Small intestine (tissue), 7 donors: ENCODE data around the gene PSMB3. TPM values are rescaled to one million over a fixed set of nuclear protein-coding genes. Genes with fewer than 3 reads are reported as not detected.
A peak's percentile ranks its signal among the peaks of the same experiment; 100 is the strongest.

Experiments used
- DNase-seq, 2 donors: peaks; one replicate each; pipeline versions ENCODE4 v3.0.0 to v3.0.0-alpha.2; 2013
- FAIRE-seq: peaks from 2 replicates; lab custom pipeline; 2012; peaks lifted over from hg19 to GRCh38; lab: Jason Lieb, UNC
- H3K27ac ChIP-seq, 3 donors: one replicate each; pipeline ENCODE4 v1.5.1; 2013; ENCODE audit warnings: low read length in 2 of 3, mild to moderate bottlenecking in 2 of 3, control low read depth in 1 of 3, inconsistent platforms in 1 of 3, low read depth in 1 of 3, moderate library complexity in 1 of 3
- H3K27me3 ChIP-seq, 3 donors: one replicate each; pipeline ENCODE4 v1.6.1; 2013; ENCODE audit warnings: low read length in 3 of 3, inconsistent platforms in 1 of 3; ENCODE audit not compliant: control insufficient read depth in 3 of 3, insufficient read depth in 3 of 3
- H3K36me3 ChIP-seq, 3 donors: one replicate each; pipeline ENCODE4 v1.6.1; 2013; ENCODE audit warnings: low read length in 3 of 3, inconsistent platforms in 1 of 3, low read depth in 1 of 3, mild to moderate bottlenecking in 1 of 3, moderate library complexity in 1 of 3; ENCODE audit not compliant: control insufficient read depth in 3 of 3, insufficient read depth in 2 of 3
- H3K4me1 ChIP-seq, 3 donors: one replicate each; pipeline ENCODE4 v1.6.1; 2013; ENCODE audit warnings: low read length in 2 of 3, inconsistent platforms in 1 of 3, low read depth in 1 of 3, mild to moderate bottlenecking in 1 of 3, moderate library complexity in 1 of 3; ENCODE audit not compliant: control insufficient read depth in 3 of 3, insufficient read depth in 2 of 3
- H3K4me3 ChIP-seq, 3 donors: one replicate each; pipeline ENCODE4 v1.5.1; 2013; ENCODE audit warnings: low read length in 3 of 3, control low read depth in 1 of 3, inconsistent platforms in 1 of 3, low read depth in 1 of 3, mild to moderate bottlenecking in 1 of 3, moderate library complexity in 1 of 3
- H3K9me3 ChIP-seq, 2 donors: one replicate each; pipeline ENCODE4 v1.6.1; 2013; ENCODE audit warnings: low read depth in 1 of 2, low read length in 1 of 2; ENCODE audit not compliant: control insufficient read depth in 2 of 2, insufficient read depth in 1 of 2
- WGBS, 3 donors: extraction: QIAGEN DNeasy Blood & Tissue Kit; methylation state at CpG; one replicate each; pipeline ENCODE4 v1.1.7; 2013; 5-methylcytosine and 5-hydroxymethylcytosine counted together
- polyA plus RNA-seq, 4 donors: library from polyadenylated mRNA; stranded (reverse) in 3 of 4; unstranded in 1 of 4; fragments of 200-250 nt in 3 of 4; fragments of 120-200 nt in 1 of 4; gene quantifications; one replicate each; pipeline versions ENCODE4 v1.2.1 to v1.2.3, GENCODE V29; 2013
- donor health status: healthy with polysubstance abuse.
- donor health status: control.
- donor health status: control.
- donor health status: Bipolar disorder and iron deficiency.
- donor health status: healthy.

PSMB3 gene
- polyA plus RNA-seq, 4 donors: 114 to 310 (median 248) TPM

GRCh38 chr17:38711792-38712571 is 40.6 kb upstream of the PSMB3 start:
- Histone ChIP-seq H3K4me1 (no peaks in the 10 kb centered on the region), H3K36me3 (peaks cover 0 to 98% (median 16%) of the 10 kb centered on the region in 3 donors), H3K4me3 (no peak overlapping the region), H3K27me3 (no peaks in the 10 kb centered on the region), H3K9me3 (no peaks in the 10 kb centered on the region), H3K27ac (no peak overlapping the region)
- DNase-seq: no peak
- WGBS, 3 donors: 78 to 84% (median 81%) methylated on average over 26 of the region's 26 CpGs
- FAIRE-seq: no peak

GRCh38 chr17:38712593-38712992 is 39.9 kb upstream of the PSMB3 start:
- Histone ChIP-seq H3K27me3 (no peaks in the 10 kb centered on the region), H3K27ac (no peak overlapping the region), H3K4me3 (no peak overlapping the region), H3K36me3 (peaks cover 0 to 99% (median 18%) of the 10 kb centered on the region in 3 donors), H3K4me1 (no peaks in the 10 kb centered on the region), H3K9me3 (no peaks in the 10 kb centered on the region)
- WGBS, 3 donors: 94 to 95% (median 94%) methylated on average over 8 to 10 of the region's 10 CpGs
- DNase-seq (no peak), FAIRE-seq (no peak)

- no peaks in the 10 kb centered on the region for H3K9me3 ChIP-seq
- no peak overlapping the region for H3K4me3 ChIP-seq
- FAIRE-seq (no peak), DNase-seq (no peak)
- peaks cover 2 to 98% (median 18%) of the 10 kb centered on the region in 3 donors for H3K36me3 ChIP-seq
- H3K27ac ChIP-seq: no peak overlapping the region
- H3K4me1 ChIP-seq: peaks cover 0 to 4% (median 2%) of the 10 kb centered on the region in 3 donors
- 68 to 76% (median 74%) methylated on average over 11 of the region's 11 CpGs for whole genome bisulfite sequencing, 3 donors
- H3K27me3 ChIP-seq: no peaks in the 10 kb centered on the region
These were observed 39.0 kb upstream of the PSMB3 start for GRCh38 chr17:38713456-38714075.

- peaks cover 2 to 95% (median 18%) of the 10 kb centered on the region in 3 donors for H3K36me3 ChIP-seq
These were observed 37.2 kb upstream of the PSMB3 start for GRCh38 chr17:38715216-38715943.

GRCh38 chr17:38716368-38717005 is 36.1 kb upstream of the PSMB3 start:
- Histone ChIP-seq H3K27ac (no peak overlapping the region), H3K27me3 (no peaks in the 10 kb centered on the region), H3K9me3 (no peaks in the 10 kb centered on the region), H3K4me3 (no peak overlapping the region), H3K36me3 (peaks cover 4 to 91% (median 18%) of the 10 kb centered on the region in 3 donors), H3K4me1 (peaks cover 2 to 16% (median 6%) of the 10 kb centered on the region in 3 donors)
- 88 to 94% (median 91%) methylated on average over 18 of the region's 18 CpGs for WGBS, 3 donors
- no peak for DNase-seq
- no peak for FAIRE-seq

More at GRCh38 chr17:38715216-38715943, 37.2 kb upstream of the PSMB3 start:
- peaks cover 2 to 16% (median 6%) of the 10 kb centered on the region in 3 donors for H3K4me1 ChIP-seq
- H3K9me3 ChIP-seq: no peaks in the 10 kb centered on the region
- H3K4me3 ChIP-seq: no peak overlapping the region
- no peak for FAIRE-seq
- no peak for DNase-seq
- H3K27me3 ChIP-seq: no peaks in the 10 kb centered on the region
- no peak overlapping the region for H3K27ac ChIP-seq
- 75 to 91% (median 81%) methylated on average over 7 to 9 of the region's 9 CpGs for WGBS, 3 donors

GRCh38 chr17:38717139-38717745 is 35.3 kb upstream of the PSMB3 start:
- no peak for FAIRE-seq
- Histone ChIP-seq H3K4me1 (peaks cover 2 to 16% (median 6%) of the 10 kb centered on the region in 3 donors), H3K36me3 (peaks cover 7 to 91% (median 18%) of the 10 kb centered on the region in 3 donors), H3K9me3 (no peaks in the 10 kb centered on the region), H3K27ac (no peak overlapping the region), H3K27me3 (no peaks in the 10 kb centered on the region), H3K4me3 (no peak overlapping the region)
- no peak for DNase-seq
- 60 to 68% (median 63%) methylated on average over 10 to 12 of the region's 12 CpGs for WGBS, 3 donors

GRCh38 chr17:38719289-38719942 is 33.1 kb upstream of the PSMB3 start:
- Histone ChIP-seq H3K36me3 (peaks cover 8 to 85% (median 12%) of the 10 kb centered on the region in 3 donors), H3K4me1 (peaks cover 2 to 16% (median 6%) of the 10 kb centered on the region in 3 donors), H3K27me3 (no peaks in the 10 kb centered on the region), H3K9me3 (no peaks in the 10 kb centered on the region), H3K27ac (peak overlapping the region in 1 of 3 donors; percentile 25), H3K4me3 (no peak overlapping the region)
- FAIRE-seq (no peak), DNase-seq (no peak)
- 88 to 90% (median 89%) methylated on average over 26 to 29 of the region's 29 CpGs for WGBS, 3 donors
